ENCODE measurements around the gene TAS2R40.

The TAS2R40 gene

DNA sequence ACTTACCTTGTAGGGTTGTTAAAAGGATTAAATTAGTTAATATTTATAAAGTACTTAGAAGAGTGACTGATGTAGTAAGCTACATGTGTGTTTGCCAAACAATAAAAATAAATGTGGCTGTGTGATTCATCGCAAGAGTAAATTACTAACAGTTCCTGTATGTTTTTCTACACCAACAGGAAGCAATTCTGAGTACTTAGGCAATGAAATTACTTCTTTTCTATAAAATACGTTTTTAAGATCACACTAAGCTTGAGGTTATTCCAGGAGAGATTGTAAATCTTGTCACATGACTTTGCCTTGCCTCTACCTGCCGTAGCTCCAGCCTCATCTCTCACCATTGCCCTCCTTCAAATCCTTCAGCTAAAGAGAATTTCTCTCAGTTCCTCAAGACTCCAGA, 23.3 kb downstream of the TAS2R40 start:
- H3K27ac ChIP-seq (ENCODE audit: insufficient read depth in 1 of 2, low read depth in 1 of 2, low read length in 2 of 2, poor library complexity in 1 of 2, severe bottlenecking in 2 of 2), result no peak overlapping the region
- H3K4me1 ChIP-seq (ENCODE audit: control extremely low read depth in 1 of 4, control insufficient read depth in 4 of 4, insufficient read depth in 4 of 4, low read length in 3 of 4), result peaks cover 4 to 23% (median 12%) of the 10 kb centered on the region in 4 experiments
- no peak overlapping the region for H3K4me3 ChIP-seq (ENCODE audit: control insufficient read depth in 1 of 7, extremely low read depth in 1 of 7, insufficient read depth in 4 of 7, low read depth in 2 of 7, low read length in 6 of 7)
- no peaks in the 10 kb centered on the region for H3K9me3 ChIP-seq (ENCODE audit: control extremely low read depth in 1 of 5, control insufficient read depth in 4 of 5, insufficient read depth in 2 of 5, low read depth in 1 of 5, low read length in 4 of 5)
- CTCF ChIA-PET, result interaction anchor here (1.0 to 1.2 kb wide), 6 partner anchors 11 to 60 kb away, joined by 3 to 4 read pairs (median 3); partner anchors contain the start of gene GSTK1
- WGBS (ENCODE audit: insufficient coverage), result 47% methylated on average over 2 of the region's 3 CpGs
- H3K27me3 ChIP-seq (replicated peaks in 2 of 5; ENCODE audit: control insufficient read depth in 4 of 5, insufficient read depth in 5 of 5, low read length in 4 of 5), result no peaks in the 10 kb centered on the region
- DNase-seq, result peak in 2 of 3 donors; percentile 60 to 69
- peaks cover 0 to 2% (median 0%) of the 10 kb centered on the region in 4 experiments for H3K36me3 ChIP-seq (ENCODE audit: control insufficient read depth in 4 of 4, insufficient read depth in 4 of 4, low read length in 3 of 4)
- POLR2A ChIA-PET, result no interaction called here

DNA sequence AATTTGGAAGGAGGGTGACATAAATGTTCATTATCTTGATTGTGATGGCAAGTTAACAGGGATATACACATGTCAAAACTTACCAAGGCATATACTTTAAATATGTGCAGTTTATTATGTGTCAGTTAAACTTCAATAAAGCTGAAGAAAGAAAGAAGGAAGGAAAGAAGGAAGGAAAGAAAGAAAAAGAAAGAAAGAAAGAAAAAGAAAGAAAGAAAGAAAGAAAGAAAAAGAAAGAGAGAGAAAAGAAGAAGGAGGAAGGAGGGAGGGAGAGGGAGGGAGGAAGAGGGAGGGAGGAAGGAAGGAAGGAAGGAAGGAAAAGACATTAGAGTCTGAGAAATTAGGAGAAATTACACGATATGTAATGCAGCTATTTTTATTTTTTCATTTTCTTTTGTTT, 25.5 kb downstream of the TAS2R40 start:
- WGBS (ENCODE audit: insufficient coverage), result no CpG with 5 or more reads among the region's 1 CpG
- Histone ChIP-seq H3K27ac (ENCODE audit: insufficient read depth in 1 of 2, low read depth in 1 of 2, low read length in 2 of 2, poor library complexity in 1 of 2, severe bottlenecking in 2 of 2) (no peak overlapping the region), H3K9me3 (ENCODE audit: control extremely low read depth in 1 of 5, control insufficient read depth in 4 of 5, insufficient read depth in 2 of 5, low read depth in 1 of 5, low read length in 4 of 5) (peaks cover 0 to 4% (median 0%) of the 10 kb centered on the region in 5 experiments), H3K4me3 (ENCODE audit: control insufficient read depth in 1 of 7, extremely low read depth in 1 of 7, insufficient read depth in 4 of 7, low read depth in 2 of 7, low read length in 6 of 7) (no peak overlapping the region), H3K36me3 (ENCODE audit: control insufficient read depth in 4 of 4, insufficient read depth in 4 of 4, low read length in 3 of 4) (peaks cover 0 to 2% (median 0%) of the 10 kb centered on the region in 4 experiments), H3K27me3 (replicated peaks in 2 of 5; ENCODE audit: control insufficient read depth in 4 of 5, insufficient read depth in 5 of 5, low read length in 4 of 5) (no peaks in the 10 kb centered on the region), H3K4me1 (ENCODE audit: control extremely low read depth in 1 of 4, control insufficient read depth in 4 of 4, insufficient read depth in 4 of 4, low read length in 3 of 4) (peaks cover 3 to 36% (median 19%) of the 10 kb centered on the region in 4 experiments)
- DNase-seq, result no peak
- ChIA-PET CTCF (interaction anchor here (1.0 to 3.0 kb wide), 4 partner anchors 9 to 259 kb away, joined by 3 to 9 read pairs (median 6); no protein-coding TSS in a partner anchor), POLR2A (no interaction called here)

DNA sequence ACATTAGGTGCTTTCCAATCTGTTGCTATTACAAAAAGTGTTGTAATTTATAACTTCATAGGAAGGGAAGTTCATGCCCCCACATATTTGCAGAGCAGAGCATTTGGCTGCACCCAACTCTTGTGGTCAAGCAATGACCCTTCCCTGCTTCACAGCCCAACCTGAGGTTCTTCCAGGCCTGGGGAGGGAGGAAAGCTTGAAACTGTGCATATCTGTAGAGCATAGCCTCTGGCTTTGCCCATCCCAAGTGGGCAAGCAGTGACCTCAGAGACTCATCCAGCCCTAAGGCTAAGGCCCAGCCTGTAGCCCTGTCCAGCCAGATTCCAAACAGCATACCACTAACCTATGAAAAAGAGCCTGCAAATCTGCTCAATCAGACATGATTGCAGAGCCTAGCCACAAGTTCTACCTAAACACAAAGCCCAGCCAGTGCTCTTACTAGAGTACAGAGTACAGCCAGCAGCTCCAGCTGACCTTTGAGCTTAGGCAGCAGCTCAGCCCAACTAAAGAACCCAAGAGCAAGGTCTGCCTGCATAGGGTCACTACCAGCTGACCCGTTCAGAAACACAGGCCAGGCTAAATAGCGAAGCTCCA, 27.0 kb downstream of the TAS2R40 start:
- H3K27me3 ChIP-seq (replicated peaks in 2 of 5; ENCODE audit: control insufficient read depth in 4 of 5, insufficient read depth in 5 of 5, low read length in 4 of 5), result no peaks in the 10 kb centered on the region
- H3K4me3 ChIP-seq (ENCODE audit: control insufficient read depth in 1 of 7, extremely low read depth in 1 of 7, insufficient read depth in 4 of 7, low read depth in 2 of 7, low read length in 6 of 7), result no peak overlapping the region
- peaks cover 0 to 11% (median 0%) of the 10 kb centered on the region in 5 experiments for H3K9me3 ChIP-seq (ENCODE audit: control extremely low read depth in 1 of 5, control insufficient read depth in 4 of 5, insufficient read depth in 2 of 5, low read depth in 1 of 5, low read length in 4 of 5)
- peaks cover 3 to 36% (median 18%) of the 10 kb centered on the region in 4 experiments for H3K4me1 ChIP-seq (ENCODE audit: control extremely low read depth in 1 of 4, control insufficient read depth in 4 of 4, insufficient read depth in 4 of 4, low read length in 3 of 4)
- 100% methylated on average over 2 of the region's 2 CpGs for WGBS (ENCODE audit: insufficient coverage)
- DNase-seq, result no peak
- CTCF ChIA-PET, result interaction anchor here (0.9 to 3.0 kb wide), 9 partner anchors 8 to 62 kb away, joined by 3 to 23 read pairs (median 4); partner anchors contain the start of gene TAS2R40
- POLR2A ChIA-PET, result no interaction called here
- H3K27ac ChIP-seq (ENCODE audit: insufficient read depth in 1 of 2, low read depth in 1 of 2, low read length in 2 of 2, poor library complexity in 1 of 2, severe bottlenecking in 2 of 2), result no peak overlapping the region
- H3K36me3 ChIP-seq (ENCODE audit: control insufficient read depth in 4 of 4, insufficient read depth in 4 of 4, low read length in 3 of 4), result no peaks in the 10 kb centered on the region

- Histone ChIP-seq H3K36me3 (ENCODE audit: control insufficient read depth in 4 of 4, insufficient read depth in 4 of 4, low read length in 3 of 4) (no peaks in the 10 kb centered on the region), H3K4me3 (ENCODE audit: control insufficient read depth in 1 of 7, extremely low read depth in 1 of 7, insufficient read depth in 4 of 7, low read depth in 2 of 7, low read length in 6 of 7) (no peak overlapping the region), H3K27ac (ENCODE audit: insufficient read depth in 1 of 2, low read depth in 1 of 2, low read length in 2 of 2, poor library complexity in 1 of 2, severe bottlenecking in 2 of 2) (no peak overlapping the region), H3K27me3 (replicated peaks in 2 of 5; ENCODE audit: control insufficient read depth in 4 of 5, insufficient read depth in 5 of 5, low read length in 4 of 5) (no peaks in the 10 kb centered on the region), H3K4me1 (ENCODE audit: control extremely low read depth in 1 of 4, control insufficient read depth in 4 of 4, insufficient read depth in 4 of 4, low read length in 3 of 4) (peaks cover 3 to 37% (median 16%) of the 10 kb centered on the region in 4 experiments), H3K9me3 (ENCODE audit: control extremely low read depth in 1 of 5, control insufficient read depth in 4 of 5, insufficient read depth in 2 of 5, low read depth in 1 of 5, low read length in 4 of 5) (peaks cover 0 to 14% (median 0%) of the 10 kb centered on the region in 5 experiments)
- ChIA-PET CTCF (interaction anchor here (1.0 to 2.6 kb wide), 4 partner anchors 9 to 51 kb away, joined by 3 to 23 read pairs (median 6); partner anchors contain the start of gene TAS2R40), POLR2A (no interaction called here)
- DNase-seq, result no peak
These were observed 28.4 kb downstream of the TAS2R40 start for GRCh38 chr7:143250199-143250598.

GRCh38 chr7:143250822-143251221, 29.0 kb downstream of the TAS2R40 start:
- WGBS (ENCODE audit: insufficient coverage), result no CpG with 5 or more reads among the region's 1 CpG
- peak in 2 of 3 donors; percentile 52 to 67 for DNase-seq
- Histone ChIP-seq H3K27ac (ENCODE audit: insufficient read depth in 1 of 2, low read depth in 1 of 2, low read length in 2 of 2, poor library complexity in 1 of 2, severe bottlenecking in 2 of 2) (no peak overlapping the region), H3K9me3 (ENCODE audit: control extremely low read depth in 1 of 5, control insufficient read depth in 4 of 5, insufficient read depth in 2 of 5, low read depth in 1 of 5, low read length in 4 of 5) (peaks cover 0 to 14% (median 0%) of the 10 kb centered on the region in 5 experiments), H3K4me3 (ENCODE audit: control insufficient read depth in 1 of 7, extremely low read depth in 1 of 7, insufficient read depth in 4 of 7, low read depth in 2 of 7, low read length in 6 of 7) (peak overlapping the region in 1 of 7 experiments; percentile 5), H3K27me3 (replicated peaks in 2 of 5; ENCODE audit: control insufficient read depth in 4 of 5, insufficient read depth in 5 of 5, low read length in 4 of 5) (no peaks in the 10 kb centered on the region), H3K4me1 (ENCODE audit: control extremely low read depth in 1 of 4, control insufficient read depth in 4 of 4, insufficient read depth in 4 of 4, low read length in 3 of 4) (peaks cover 3 to 37% (median 13%) of the 10 kb centered on the region in 4 experiments), H3K36me3 (ENCODE audit: control insufficient read depth in 4 of 4, insufficient read depth in 4 of 4, low read length in 3 of 4) (no peaks in the 10 kb centered on the region)
- CTCF ChIA-PET, result interaction anchor here (2.6 kb wide), 1 partner anchor 10 kb away, joined by 23 read pairs; no protein-coding TSS in a partner anchor
- POLR2A ChIA-PET, result no interaction called here

GRCh38 chr7:143252006-143252405, 30.2 kb downstream of the TAS2R40 start:
- H3K27me3 ChIP-seq (replicated peaks in 2 of 5; ENCODE audit: control insufficient read depth in 4 of 5, insufficient read depth in 5 of 5, low read length in 4 of 5), result no peaks in the 10 kb centered on the region
- peaks cover 3 to 37% (median 10%) of the 10 kb centered on the region in 4 experiments for H3K4me1 ChIP-seq (ENCODE audit: control extremely low read depth in 1 of 4, control insufficient read depth in 4 of 4, insufficient read depth in 4 of 4, low read length in 3 of 4)
- ChIA-PET CTCF (interaction anchor here (0.7 to 1.6 kb wide), 2 partner anchors 11 to 253 kb away, joined by 3 to 6 read pairs; no protein-coding TSS in a partner anchor), POLR2A (no interaction called here)
- H3K36me3 ChIP-seq (ENCODE audit: control insufficient read depth in 4 of 4, insufficient read depth in 4 of 4, low read length in 3 of 4), result no peaks in the 10 kb centered on the region
- H3K9me3 ChIP-seq (ENCODE audit: control extremely low read depth in 1 of 5, control insufficient read depth in 4 of 5, insufficient read depth in 2 of 5, low read depth in 1 of 5, low read length in 4 of 5), result peaks cover 0 to 14% (median 0%) of the 10 kb centered on the region in 5 experiments
- H3K27ac ChIP-seq (ENCODE audit: insufficient read depth in 1 of 2, low read depth in 1 of 2, low read length in 2 of 2, poor library complexity in 1 of 2, severe bottlenecking in 2 of 2), result no peak overlapping the region
- no peak overlapping the region for H3K4me3 ChIP-seq (ENCODE audit: control insufficient read depth in 1 of 7, extremely low read depth in 1 of 7, insufficient read depth in 4 of 7, low read depth in 2 of 7, low read length in 6 of 7)
- no peak for DNase-seq
- no CpG with 5 or more reads among the region's 2 CpGs for WGBS (ENCODE audit: insufficient coverage)

DNA sequence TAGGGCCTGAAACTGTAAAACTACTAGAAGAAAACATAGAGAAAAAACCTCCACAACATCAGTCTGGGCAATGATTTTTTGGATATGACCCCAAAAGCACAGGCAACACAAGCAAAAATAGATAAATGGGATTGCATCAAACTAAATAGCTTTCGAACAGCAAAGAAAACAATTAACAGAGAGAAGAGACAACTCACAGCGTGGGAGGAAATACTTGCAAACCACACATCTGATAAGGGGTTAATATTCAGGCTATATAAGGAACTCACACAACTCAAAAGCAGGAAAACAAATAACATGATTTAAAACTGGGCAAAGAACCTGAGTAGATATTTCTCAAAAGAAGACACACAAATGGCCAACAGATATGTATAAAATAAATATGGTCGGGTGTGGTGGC, 33.7 kb downstream of the TAS2R40 start:
- Histone ChIP-seq H3K9me3 (ENCODE audit: control extremely low read depth in 1 of 5, control insufficient read depth in 4 of 5, insufficient read depth in 2 of 5, low read depth in 1 of 5, low read length in 4 of 5) (peaks cover 0 to 14% (median 0%) of the 10 kb centered on the region in 5 experiments), H3K36me3 (ENCODE audit: control insufficient read depth in 4 of 4, insufficient read depth in 4 of 4, low read length in 3 of 4) (no peaks in the 10 kb centered on the region), H3K27ac (ENCODE audit: insufficient read depth in 1 of 2, low read depth in 1 of 2, low read length in 2 of 2, poor library complexity in 1 of 2, severe bottlenecking in 2 of 2) (no peak overlapping the region), H3K27me3 (replicated peaks in 2 of 5; ENCODE audit: control insufficient read depth in 4 of 5, insufficient read depth in 5 of 5, low read length in 4 of 5) (no peaks in the 10 kb centered on the region), H3K4me3 (ENCODE audit: control insufficient read depth in 1 of 7, extremely low read depth in 1 of 7, insufficient read depth in 4 of 7, low read depth in 2 of 7, low read length in 6 of 7) (no peak overlapping the region), H3K4me1 (ENCODE audit: control extremely low read depth in 1 of 4, control insufficient read depth in 4 of 4, insufficient read depth in 4 of 4, low read length in 3 of 4) (peaks cover 0 to 29% (median 10%) of the 10 kb centered on the region in 4 experiments)
- POLR2A ChIA-PET, result interaction anchor here (0.7 kb wide), 1 partner anchor 90 kb away, joined by 3 read pairs; no protein-coding TSS in a partner anchor
- CTCF ChIA-PET, result interaction anchor here (1.0 to 3.4 kb wide), 9 partner anchors 9 to 162 kb away, joined by 3 to 15 read pairs (median 4); no protein-coding TSS in a partner anchor
- no CpG with 5 or more reads among the region's 3 CpGs for WGBS (ENCODE audit: insufficient coverage)
- DNase-seq, result peak in 1 of 3 donors; percentile 37

Measured in common myeloid progenitor, CD34-positive (primary cell).